ENCODE results near the gene GPR55.

The GPR55 gene

DNA sequence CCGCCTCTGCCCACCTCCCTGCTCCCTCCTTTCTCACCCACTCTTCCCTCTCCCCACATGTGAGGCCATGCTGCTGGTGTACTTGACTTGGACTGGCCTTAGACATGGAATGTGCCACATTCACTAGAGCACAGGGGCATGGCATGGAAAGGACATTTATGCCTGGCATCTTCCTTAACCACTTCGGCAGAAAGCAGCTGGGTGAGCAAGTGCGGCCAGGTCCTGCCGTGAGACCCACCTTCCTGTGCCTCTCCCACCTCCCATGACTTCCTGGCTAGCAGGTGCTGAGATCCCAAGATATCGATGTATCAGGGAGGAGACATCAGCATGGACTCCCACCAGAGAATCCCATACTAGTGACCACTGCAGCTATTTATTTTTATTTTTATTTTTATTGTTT, 13.0 kb downstream of the GPR55 start:
- in situ Hi-C loops (cut with HindIII; ENCODE audit: low sequenced_read_pairs) = no loop called here
- no peak overlapping the region for H3K4me3 ChIP-seq (ENCODE audit: low read depth, low read length)
- no peak for DNase-seq (ENCODE audit: low read depth, low spot score)
- no peak for TF ChIP-seq CTCF (IDR thresholded peaks at IDR 0.05; ENCODE audit: low read depth, low read length)

- in situ Hi-C loops (cut with HindIII; ENCODE audit: low sequenced_read_pairs) = no loop called here
These were observed 14.4 kb downstream of the GPR55 start for GRCh38 chr2:230910546-230911177.

DNA sequence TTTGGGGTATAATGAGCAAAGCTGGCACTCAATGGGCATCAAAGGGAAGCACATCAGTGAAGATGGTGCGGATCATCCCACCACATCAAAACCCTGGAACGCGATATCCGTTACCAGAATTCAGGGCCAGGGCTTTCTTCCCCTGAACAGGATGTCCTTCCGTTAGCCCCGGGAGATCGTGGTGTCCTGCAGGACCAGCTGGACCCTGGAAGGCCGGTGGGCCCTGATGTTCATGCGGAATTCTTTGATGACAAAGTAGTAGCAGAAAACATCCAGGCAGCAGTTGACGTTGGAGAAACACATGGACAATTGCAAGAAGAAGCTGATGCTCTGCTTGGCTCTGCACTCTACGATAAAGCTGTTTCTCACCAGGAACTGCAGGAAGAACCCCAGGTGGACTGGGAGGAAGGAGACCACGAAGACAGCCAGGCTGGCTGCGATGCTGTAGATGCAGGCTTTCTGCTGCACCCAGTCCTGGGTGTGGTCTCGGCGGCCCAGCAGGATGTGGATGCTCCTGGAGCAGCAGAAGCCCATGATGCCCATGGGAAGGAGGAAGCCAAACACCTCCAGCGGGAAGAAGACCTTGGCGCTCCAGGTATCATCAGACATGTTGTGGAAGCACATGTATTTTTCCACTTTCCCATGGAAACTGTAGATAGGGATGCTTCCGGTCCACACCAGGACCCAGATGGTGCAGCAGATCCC, 15.0 kb downstream of the GPR55 start:
- in situ Hi-C loops (cut with HindIII; ENCODE audit: low sequenced_read_pairs) = no loop called here
- no peak for DNase-seq (ENCODE audit: low read depth, low spot score)
- no peak for TF ChIP-seq CTCF (IDR thresholded peaks at IDR 0.05; ENCODE audit: low read depth, low read length)
- no peak overlapping the region for H3K4me3 ChIP-seq (ENCODE audit: low read depth, low read length)

More at GRCh38 chr2:230910546-230911177, 14.4 kb downstream of the GPR55 start:
- TF ChIP-seq CTCF (IDR thresholded peaks at IDR 0.05; ENCODE audit: low read depth, low read length) = no peak
- H3K4me3 ChIP-seq (ENCODE audit: low read depth, low read length) = no peak overlapping the region
- DNase-seq (ENCODE audit: low read depth, low spot score) = no peak

- no peak overlapping the region for H3K4me3 ChIP-seq (ENCODE audit: low read depth, low read length)
- in situ Hi-C loops (cut with HindIII; ENCODE audit: low sequenced_read_pairs) = no loop called here
- TF ChIP-seq CTCF (IDR thresholded peaks at IDR 0.05; ENCODE audit: low read depth, low read length) = no peak
These were observed 16.3 kb downstream of the GPR55 start for GRCh38 chr2:230908595-230909191.

GRCh38 chr2:230908092-230908594, 16.9 kb downstream of the GPR55 start:
- TF ChIP-seq CTCF (IDR thresholded peaks at IDR 0.05; ENCODE audit: low read depth, low read length) = no peak
- no peak overlapping the region for H3K4me3 ChIP-seq (ENCODE audit: low read depth, low read length)
- in situ Hi-C loops (cut with HindIII; ENCODE audit: low sequenced_read_pairs) = no loop called here
- DNase-seq (ENCODE audit: low read depth, low spot score) = no peak

More at GRCh38 chr2:230908595-230909191, 16.3 kb downstream of the GPR55 start:
- peak; percentile 74 for DNase-seq (ENCODE audit: low read depth, low spot score)

- no peak for TF ChIP-seq CTCF (IDR thresholded peaks at IDR 0.05; ENCODE audit: low read depth, low read length)
- no peak overlapping the region for H3K4me3 ChIP-seq (ENCODE audit: low read depth, low read length)
- in situ Hi-C loops (cut with HindIII; ENCODE audit: low sequenced_read_pairs) = no loop called here
- no peak for DNase-seq (ENCODE audit: low read depth, low spot score)
These were observed 17.5 kb downstream of the GPR55 start for GRCh38 chr2:230907361-230908091.

Measured in astrocyte of the spinal cord (primary cell).